22Rv1 (cell line): Measurements from ENCODE around the gene KIF26B.

Source experiments
- H3K27ac ChIP-seq: fragments of 450-650 bp; 2 replicates; pipeline ENCODE4 v1.5.1; 2017
- ZFX ChIP-seq: fragments of 450-650 bp; IDR thresholded peaks from 2 replicates; pipeline ENCODE4 v1.6.1; 2017; ENCODE audit warnings: antibody characterized with exemption, borderline replicate concordance
- TF ChIP-seq, protein P1 (sequence below): fragments of 450-650 bp; IDR thresholded peaks from 2 replicates; pipeline ENCODE4 v1.5.1; 2017; ENCODE audit warnings: mild to moderate bottlenecking

Gene KIF26B

GRCh38 chr1:245541369-245541768, 386.6 kb downstream of the KIF26B start:
- no peak for TF ChIP-seq ZFX
- TF ChIP-seq, protein P1, sequence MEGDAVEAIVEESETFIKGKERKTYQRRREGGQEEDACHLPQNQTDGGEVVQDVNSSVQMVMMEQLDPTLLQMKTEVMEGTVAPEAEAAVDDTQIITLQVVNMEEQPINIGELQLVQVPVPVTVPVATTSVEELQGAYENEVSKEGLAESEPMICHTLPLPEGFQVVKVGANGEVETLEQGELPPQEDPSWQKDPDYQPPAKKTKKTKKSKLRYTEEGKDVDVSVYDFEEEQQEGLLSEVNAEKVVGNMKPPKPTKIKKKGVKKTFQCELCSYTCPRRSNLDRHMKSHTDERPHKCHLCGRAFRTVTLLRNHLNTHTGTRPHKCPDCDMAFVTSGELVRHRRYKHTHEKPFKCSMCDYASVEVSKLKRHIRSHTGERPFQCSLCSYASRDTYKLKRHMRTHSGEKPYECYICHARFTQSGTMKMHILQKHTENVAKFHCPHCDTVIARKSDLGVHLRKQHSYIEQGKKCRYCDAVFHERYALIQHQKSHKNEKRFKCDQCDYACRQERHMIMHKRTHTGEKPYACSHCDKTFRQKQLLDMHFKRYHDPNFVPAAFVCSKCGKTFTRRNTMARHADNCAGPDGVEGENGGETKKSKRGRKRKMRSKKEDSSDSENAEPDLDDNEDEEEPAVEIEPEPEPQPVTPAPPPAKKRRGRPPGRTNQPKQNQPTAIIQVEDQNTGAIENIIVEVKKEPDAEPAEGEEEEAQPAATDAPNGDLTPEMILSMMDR: no peak

DNA sequence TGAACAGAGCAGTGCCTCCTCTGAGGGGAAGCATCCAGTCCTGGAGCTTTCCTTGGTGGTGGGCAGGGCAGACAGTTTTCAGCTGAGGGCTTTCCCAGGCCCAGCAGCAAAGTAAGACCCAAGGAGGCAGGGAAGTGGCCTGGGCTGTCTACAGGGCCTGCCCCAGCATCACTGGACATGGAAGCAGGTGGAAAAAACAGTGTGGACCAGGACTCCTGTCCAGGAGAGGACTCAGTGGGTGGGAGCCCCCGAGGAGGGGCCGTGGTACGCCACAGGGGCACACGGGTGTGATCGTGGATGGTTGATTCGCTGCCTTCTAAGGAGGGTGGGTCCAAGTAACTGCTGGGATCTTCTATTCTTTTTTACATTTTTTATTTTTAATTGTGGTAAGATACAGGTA, 387.6 kb downstream of the KIF26B start:
- H3K27ac ChIP-seq: no peak overlapping the region
- TF ChIP-seq ZFX: no peak
- TF ChIP-seq, protein P1: no peak

More at GRCh38 chr1:245541369-245541768, 386.6 kb downstream of the KIF26B start:
- no peak overlapping the region for H3K27ac ChIP-seq

- no peak for TF ChIP-seq ZFX
- TF ChIP-seq, protein P1: no peak
- no peak overlapping the region for H3K27ac ChIP-seq
These were observed 389.5 kb downstream of the KIF26B start for GRCh38 chr1:245544236-245544635.

DNA sequence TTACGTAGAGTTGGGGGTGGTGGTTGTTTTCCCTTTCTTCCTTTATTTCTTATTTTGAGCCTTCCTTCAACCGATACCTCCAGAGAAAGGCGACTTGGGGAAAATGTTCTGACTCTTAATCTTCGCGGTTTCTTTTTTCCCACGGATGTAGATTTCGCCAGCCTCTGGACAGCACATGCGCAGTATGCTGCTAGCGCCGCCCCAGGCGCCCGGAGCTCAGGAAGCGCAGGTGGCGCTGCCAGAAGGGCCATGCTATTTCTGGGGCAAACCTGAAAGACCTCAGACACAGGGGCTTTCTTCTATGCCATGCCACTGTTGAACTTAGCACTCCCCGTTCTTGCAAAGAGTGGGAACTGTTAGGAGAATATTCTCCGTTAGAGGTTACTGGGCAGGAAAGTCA, 392.1 kb downstream of the KIF26B start:
- no peak for TF ChIP-seq ZFX
- TF ChIP-seq, protein P1: no peak
- H3K27ac ChIP-seq: no peak overlapping the region

- TF ChIP-seq ZFX: no peak
- TF ChIP-seq, protein P1: no peak
- no peak overlapping the region for H3K27ac ChIP-seq
These were observed 395.4 kb downstream of the KIF26B start for GRCh38 chr1:245549996-245550719.

GRCh38 chr1:245550720-245551043, 395.9 kb downstream of the KIF26B start:
- no peak overlapping the region for H3K27ac ChIP-seq
- no peak for TF ChIP-seq ZFX
- TF ChIP-seq, protein P1: no peak

DNA sequence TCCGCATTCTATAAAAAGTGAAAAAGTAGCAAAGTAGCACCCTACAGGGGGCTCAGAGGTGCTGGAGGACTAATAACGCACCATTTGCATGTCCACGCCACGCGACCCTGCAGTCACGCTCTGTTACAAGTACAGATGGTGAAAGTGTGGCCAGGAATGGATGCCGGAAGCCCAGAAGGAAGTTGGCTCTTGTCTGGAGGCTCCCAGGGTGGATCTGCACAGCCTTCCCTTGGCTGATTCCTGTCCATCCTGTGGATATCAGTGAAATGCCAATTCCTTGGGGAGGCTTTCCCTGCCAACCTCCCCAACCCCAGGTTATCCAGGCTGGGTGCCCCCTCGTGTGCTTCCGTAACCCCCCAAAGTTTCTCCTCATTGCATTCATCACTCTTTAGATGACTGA, 396.8 kb downstream of the KIF26B start:
- no peak for TF ChIP-seq ZFX
- H3K27ac ChIP-seq: no peak overlapping the region

DNA sequence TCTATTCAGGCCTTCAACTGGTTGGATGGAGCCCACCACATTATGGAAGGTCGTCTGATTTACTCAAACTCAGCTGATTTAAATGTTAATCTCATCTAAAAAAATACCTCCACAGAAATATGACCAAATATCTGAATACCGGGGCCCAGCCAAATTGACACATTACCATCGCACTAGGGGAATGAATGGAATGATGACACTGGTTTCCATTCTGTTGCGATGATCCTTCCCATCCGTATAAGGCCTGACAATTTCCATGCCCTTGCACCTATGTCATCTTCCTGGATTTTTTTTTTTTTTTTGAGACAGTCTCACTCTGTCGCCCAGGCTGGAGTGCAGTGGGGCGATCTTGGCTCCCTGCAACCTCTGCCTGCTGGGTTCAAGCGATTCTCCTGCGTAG, 397.5 kb downstream of the KIF26B start:
- no peak overlapping the region for H3K27ac ChIP-seq
- no peak for TF ChIP-seq ZFX
- TF ChIP-seq, protein P1: no peak
